HG03439 (cell line): ENCODE data around the gene CCDC15.
"Not testable (repeated sequence)": the region's sequence is repeated elsewhere in the genome, so short reads cannot be mapped to it uniquely, and the experiment has no call there.

Experiments
- ATAC-seq: cut with Tn5 transposase; IDR thresholded peaks from one replicate; pipeline ENCODE4 v1.9.1; 2021; ENCODE audit warnings: mild to moderate bottlenecking, moderate library complexity; ENCODE audit not compliant: unreplicated experiment

The CCDC15 gene

GRCh38 chr11:124942466-124943253 lies 11.3 kb upstream of the CCDC15 start:
- no peak for ATAC-seq

GRCh38 chr11:124943254-124943616 lies 10.8 kb upstream of the CCDC15 start:
- no peak for ATAC-seq

GRCh38 chr11:124943741-124944140 lies 10.3 kb upstream of the CCDC15 start:
- no peak for ATAC-seq

- ATAC-seq, result no peak
These were observed 9.4 kb upstream of the CCDC15 start for GRCh38 chr11:124944565-124944964.

- no peak for ATAC-seq
These were observed 8.2 kb upstream of the CCDC15 start for GRCh38 chr11:124945826-124946225.

- ATAC-seq, result no peak
These were observed 7.3 kb upstream of the CCDC15 start for GRCh38 chr11:124946735-124947141.

GRCh38 chr11:124950601-124951330 lies 3.2 kb upstream of the CCDC15 start:
- no peak for ATAC-seq

- no peak for ATAC-seq
These were observed 2.7 kb upstream of the CCDC15 start for GRCh38 chr11:124951341-124951740.

- ATAC-seq, result no peak
These were observed 571 bp downstream of the CCDC15 start for GRCh38 chr11:124954590-124954955.

- ATAC-seq, result no peak
These were observed 1.0 kb downstream of the CCDC15 start for GRCh38 chr11:124955035-124955434.

GRCh38 chr11:124961972-124962609 lies 8.1 kb downstream of the CCDC15 start:
- no peak for ATAC-seq

- not testable (repeated sequence) for ATAC-seq
These were observed 14.2 kb downstream of the CCDC15 start for GRCh38 chr11:124968197-124968596.

- no peak for ATAC-seq
These were observed 16.9 kb downstream of the CCDC15 start for GRCh38 chr11:124970925-124971324.

- ATAC-seq, result no peak
These were observed 17.8 kb downstream of the CCDC15 start for GRCh38 chr11:124971810-124972209.

- ATAC-seq, result no peak
These were observed 22.5 kb downstream of the CCDC15 start for GRCh38 chr11:124976531-124976930.

- ATAC-seq, result no peak
These were observed 23.0 kb downstream of the CCDC15 start for GRCh38 chr11:124977006-124977405.

- no peak for ATAC-seq
These were observed 24.3 kb downstream of the CCDC15 start for GRCh38 chr11:124978316-124978715.

GRCh38 chr11:124982043-124982442 lies 28.0 kb downstream of the CCDC15 start:
- ATAC-seq, result no peak

GRCh38 chr11:124983674-124984511 lies 29.9 kb downstream of the CCDC15 start:
- no peak for ATAC-seq

- ATAC-seq, result no peak
These were observed 30.5 kb downstream of the CCDC15 start for GRCh38 chr11:124984512-124984854.

- ATAC-seq, result no peak
These were observed 33.1 kb downstream of the CCDC15 start for GRCh38 chr11:124987096-124987495.
